K562 (cell line): ENCODE data around the gene UBR4. TPM values are rescaled to one million over a fixed set of nuclear protein-coding genes. Genes with fewer than 3 reads are reported as not detected.
A peak's percentile ranks its signal among the peaks of the same experiment; 100 is the strongest.

Experiments
- ATAC-seq: fragments of 200-7000 bp; cut with Tn5 transposase; 3 replicates; pipeline ENCODE4 v1.9.1; 2020; ENCODE audit warnings: moderate library complexity
- BruUV-seq: library from RNA; stranded (reverse); fragments of 400-500 nt; replicated peaks from 2 replicates; lab custom pipeline; 2021; lab: Mats Ljungman, UMichigan
- CTCF ChIA-PET: fragments of 300-600 bp; formaldehyde crosslinking; extraction: SDS; loops from one replicate; lab custom pipeline; 2021; ENCODE audit warnings: low intra/inter-chr PET ratio; lab: Yijun Ruan, JAX
- POLR2A ChIA-PET: fragments of 300-600, 350-650 bp; sonication (Branson Sonifier 250); formaldehyde crosslinking; extraction: SDS; loops from one replicate; lab custom pipeline; 2021; ENCODE audit warnings: antibody characterized with exemption, inconsistent platforms; lab: Yijun Ruan, JAX
- DNase-seq, 4 experiments: peaks; one replicate each; pipeline versions ENCODE4 v3.0.0 to v3.0.0-alpha.2; 2011 to 2018; ENCODE audit warnings: low spot score in 3 of 4, mixed read lengths in 3 of 4; ENCODE audit errors: extremely low read depth in 1 of 4
- FAIRE-seq: peaks from 2 replicates; lab custom pipeline; 2011; peaks lifted over from hg19 to GRCh38; lab: Jason Lieb, UNC
- H2AFZ ChIP-seq: 2 replicates; pipeline ENCODE4 v1.6.0; 2011; ENCODE audit warnings: low read depth, low read length, control low read depth, inconsistent platforms
- H3K27ac ChIP-seq: fragments of 200-600 bp; 3 replicates; pipeline ENCODE4 v1.8.0; 2011; ENCODE audit warnings: low read depth, mild to moderate bottlenecking, control low read depth, inconsistent platforms, low read length, moderate library complexity, mixed read lengths; ENCODE audit errors: extremely low read depth
- H3K27me3 ChIP-seq, 2 experiments: fragments of 300-600 bp in 1 of 2; 2 replicates in 1 of 2; 3 replicates in 1 of 2; pipeline versions ENCODE4 v1.6.0 to v1.8.0; 2011; ENCODE audit warnings: inconsistent platforms in 2 of 2, low read length in 2 of 2, mild to moderate bottlenecking in 1 of 2, mixed read lengths in 1 of 2, moderate library complexity in 1 of 2; ENCODE audit not compliant: control insufficient read depth in 2 of 2, insufficient read depth in 2 of 2
- H3K36me3 ChIP-seq: fragments of 300-600 bp; 3 replicates; pipeline ENCODE4 v1.8.0; 2011; ENCODE audit warnings: mild to moderate bottlenecking, low read length, inconsistent platforms; ENCODE audit not compliant: control insufficient read depth, insufficient read depth
- H3K4me1 ChIP-seq, 2 experiments: fragments of 200-600 bp in 1 of 2; replicated peaks in 1 of 2; 2 replicates in 1 of 2; 3 replicates in 1 of 2; pipeline versions ENCODE4 v1.5.1 to v1.8.0; 2011; ENCODE audit warnings: inconsistent platforms in 2 of 2, low read length in 2 of 2, mild to moderate bottlenecking in 1 of 2, mixed read lengths in 1 of 2, moderate library complexity in 1 of 2; ENCODE audit not compliant: control insufficient read depth in 2 of 2, insufficient read depth in 2 of 2
- H3K4me2 ChIP-seq: 2 replicates; pipeline ENCODE4 v1.6.1; 2011; ENCODE audit warnings: low read length, control low read depth, inconsistent platforms, mixed read lengths; ENCODE audit not compliant: insufficient read depth
- H3K4me3 ChIP-seq: fragments of 200-600 bp; sonication (generic), shearing (Covaris generic); 2 replicates; pipeline ENCODE4 v1.5.1; 2016; ENCODE audit warnings: control low read depth, inconsistent platforms
- H3K79me2 ChIP-seq: fragments of 200-600 bp; 3 replicates; pipeline ENCODE4 v1.8.0; 2011; ENCODE audit warnings: low read length, inconsistent platforms; ENCODE audit not compliant: control insufficient read depth, insufficient read depth
- H3K9ac ChIP-seq, 2 experiments: 2 replicates each; pipeline versions ENCODE4 v1.6.0 to v1.6.1; 2011; ENCODE audit warnings: low read depth in 2 of 2, low read length in 2 of 2, control low read depth in 1 of 2, inconsistent platforms in 1 of 2, mild to moderate bottlenecking in 1 of 2, mixed read lengths in 1 of 2; ENCODE audit not compliant: insufficient read depth in 1 of 2
- H3K9me1 ChIP-seq: one replicate; pipeline ENCODE4 v1.6.0; 2011; ENCODE audit warnings: inconsistent platforms, mild to moderate bottlenecking, low read length, moderate library complexity; ENCODE audit not compliant: control insufficient read depth, insufficient read depth
- H3K9me3 ChIP-seq: replicated peaks from 2 replicates; pipeline ENCODE4 v1.5.1; 2011; ENCODE audit warnings: low read depth, low read length, inconsistent platforms; ENCODE audit not compliant: control insufficient read depth, insufficient read depth
- H4K20me1 ChIP-seq: replicated peaks from 2 replicates; pipeline ENCODE4 v1.6.1; 2011; ENCODE audit warnings: low read length, inconsistent platforms, mixed read lengths; ENCODE audit not compliant: control insufficient read depth, insufficient read depth
- ARID4B ChIP-seq: sonication (generic); formaldehyde crosslinking; IDR thresholded peaks from 2 replicates; pipeline ENCODE4 v1.8.0; 2022; ENCODE audit warnings: mild to moderate bottlenecking, missing genetic modification reagents
- CEBPG ChIP-seq, 3 experiments: fragments of 200-800 bp in 1 of 3; sonication (Bioruptor generic) in 1 of 3; sonication (generic) in 1 of 3; formaldehyde crosslinking in 1 of 3; IDR thresholded peaks in 2 of 3; conservative IDR thresholded peaks in 1 of 3; 2 replicates each; pipeline versions ENCODE4 v1.6.1 to v1.8.0; 2016 to 2022; ENCODE audit warnings: missing compliant biosample characterization in 2 of 3, missing genetic modification characterization in 2 of 3, mild to moderate bottlenecking in 1 of 3, missing genetic modification reagents in 1 of 3
- MTA3 ChIP-seq: fragments of 450-650 bp; formaldehyde crosslinking; IDR thresholded peaks from 2 replicates; pipeline ENCODE4 v1.6.1; 2017; ENCODE audit warnings: mild to moderate bottlenecking, borderline replicate concordance
- ZNF766 ChIP-seq: fragments of 200-800 bp; sonication (Bioruptor generic); conservative IDR thresholded peaks from 2 replicates; pipeline ENCODE4 v1.6.1; 2016; ENCODE audit warnings: missing genetic modification characterization, missing compliant biosample characterization
- WGBS: fragments of 100-300 bp; shearing (Covaris generic); methylation state at CpG from one replicate; pipeline ENCODE4 v1.1.6; 2016; ENCODE audit warnings: low coverage, mixed read lengths; ENCODE audit not compliant: insufficient coverage; ENCODE audit errors: missing lambda C conversion rate; 5-methylcytosine and 5-hydroxymethylcytosine counted together
- in situ Hi-C: fragments of 300-500 bp; cut with MboI; formaldehyde crosslinking; loops from 4 replicates; pipeline ENCODE4 v1.15.0; 2018; ENCODE audit warnings: inconsistent platforms, mixed read lengths
- intact Hi-C: fragments of 100-400 bp; cut with micrococcal nuclease; formaldehyde crosslinking; loops from 2 replicates; pipeline ENCODE4 v1.14.2; 2022
- polyA plus RNA-seq, 8 experiments: library from polyadenylated mRNA; depleted of rRNA in 4 of 8; stranded (reverse) in 5 of 8; unstranded in 3 of 8; fragments of >200 nt; fragmentation: Nextera tagmentation in 2 of 8; fragmentation: Illumina TruSeq in 1 of 8; extraction: Ambion mirVana in 2 of 8; extraction: Trizol in 1 of 8; gene quantifications; 2 replicates each; pipeline versions ENCODE4 v1.2.1 to v1.2.3, GENCODE V29; 2011 to 2014; ENCODE audit warnings: inconsistent platforms in 1 of 8, missing spikeins in 1 of 8
- total RNA-seq, 7 experiments: library from RNA; depleted of rRNA in 6 of 7; stranded (reverse); fragments of >200 nt in 6 of 7; fragmentation: Illumina TruSeq in 2 of 7; extraction: Trizol in 2 of 7; gene quantifications; 2 replicates each; pipeline versions ENCODE4 v1.2.1 to v1.2.3, GENCODE V29; 2011 to 2021; ENCODE audit warnings: low replicate concordance in 1 of 7

The UBR4 gene
- total and polyA plus RNA-seq, 9 of the 15 experiments (the other 6 are each of a cell fraction or from before 2014, with no cell fraction given), result 55.4 to 277 (median 123) TPM

GRCh38 chr1:19222979-19223824, 13.1 kb upstream of the UBR4 start:
- Histone ChIP-seq H4K20me1 (no peaks in the 10 kb centered on the region), H3K9ac (no peak overlapping the region), H2AFZ (no peak overlapping the region), H3K4me2 (no peak overlapping the region), H3K4me3 (no peak overlapping the region), H3K36me3 (peaks cover 99% of the 10 kb centered on the region), H3K4me1 (no peaks in the 10 kb centered on the region), H3K79me2 (no peaks in the 10 kb centered on the region; the same call in 2 of the 3 replicates), H3K27ac (no peak overlapping the region), H3K9me3 (no peaks in the 10 kb centered on the region; the same call in 1 of the 2 replicates), H3K9me1 (no peaks in the 10 kb centered on the region), H3K27me3 (no peaks in the 10 kb centered on the region; a peak in 1 of 5 replicates)
- DNase-seq (no peak), FAIRE-seq (no peak), ATAC-seq (no peak)
- TF ChIP-seq ARID4B (CRISPR knock-in tag) (no peak), MTA3 (no peak), ZNF766 (no peak), CEBPG (CRISPR knock-in tag; IDR thresholded peaks at IDR 0.05) (no peak), CEBPG (tag; conservative IDR thresholded peaks at IDR 0.05 in 1 of 2, IDR thresholded peaks at IDR 0.05 in 1 of 2) (0 out of 4 replicates have a peak, but pooled peaks of 1 of the 2 experiments have one; percentile 16)
- in situ Hi-C loops, result loop anchor here (10.0 kb wide), 1 partner anchor 318 kb away; the partner anchor contains the start of gene ALDH4A1
- ChIA-PET CTCF (no interaction called here), POLR2A (interaction anchor here (0.7 to 5.1 kb wide), 6 partner anchors 10 to 28 kb away, joined by 3 to 45 read pairs (median 4); partner anchors contain the start of genes EMC1, MRTO4 and UBR4)
- 86% methylated on average over 14 of the region's 15 CpGs for WGBS
- intact Hi-C loops, result no loop called here
- no TSS peak for BruUV-seq
